ENCODE results near the gene BICD1. TPM values are rescaled to one million over a fixed set of nuclear protein-coding genes. Genes with fewer than 3 reads are reported as not detected.

Gene BICD1
- total RNA-seq = 3.5 and 6.9 TPM in 2 replicates

DNA sequence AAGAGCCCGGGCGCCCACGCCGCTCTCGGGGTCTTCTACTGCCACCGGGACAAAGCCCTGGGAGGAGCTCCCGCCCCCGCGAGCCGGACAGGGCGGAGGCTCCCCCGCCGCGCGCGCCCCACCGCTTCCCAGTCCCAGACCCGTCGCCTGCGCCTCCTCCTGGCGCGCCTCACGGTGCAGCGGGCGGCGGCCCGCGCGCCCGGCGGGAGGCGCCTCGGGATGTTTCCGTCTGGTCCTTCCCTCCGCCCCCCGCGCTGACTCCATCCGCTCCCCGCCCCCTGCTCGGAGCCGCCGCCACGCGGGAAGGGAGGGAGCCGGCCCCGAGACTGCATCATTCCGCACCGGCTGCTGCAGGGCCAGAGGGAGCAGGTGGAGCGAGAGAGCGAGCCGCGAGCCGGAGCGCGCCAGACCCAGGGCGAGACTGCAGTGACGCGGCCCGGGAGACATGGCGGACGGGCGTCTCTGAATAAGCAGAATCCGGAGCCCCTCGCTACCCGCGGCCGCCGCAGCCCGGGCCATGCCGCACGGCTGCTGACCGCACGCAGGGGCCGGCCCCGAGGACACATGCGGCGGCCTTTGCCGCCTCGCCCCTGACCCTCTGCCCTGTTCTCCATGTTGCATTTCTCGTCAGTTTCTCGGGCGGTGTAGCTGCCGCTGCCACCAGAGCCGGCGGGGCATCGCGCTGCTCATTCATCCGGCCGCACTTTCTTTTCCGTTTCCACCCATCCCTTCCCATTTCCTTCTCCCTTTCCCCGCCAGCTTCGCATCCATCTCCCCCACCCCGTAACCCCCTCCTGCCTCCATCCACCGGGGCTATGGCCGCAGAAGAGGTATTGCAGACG, at the start of gene BICD1:
Gene BICD1 (plus strand): TSS at position 331 of the 842 bp plus-strand sequence. CDS start 485 bp downstream, at position 816.

DNA sequence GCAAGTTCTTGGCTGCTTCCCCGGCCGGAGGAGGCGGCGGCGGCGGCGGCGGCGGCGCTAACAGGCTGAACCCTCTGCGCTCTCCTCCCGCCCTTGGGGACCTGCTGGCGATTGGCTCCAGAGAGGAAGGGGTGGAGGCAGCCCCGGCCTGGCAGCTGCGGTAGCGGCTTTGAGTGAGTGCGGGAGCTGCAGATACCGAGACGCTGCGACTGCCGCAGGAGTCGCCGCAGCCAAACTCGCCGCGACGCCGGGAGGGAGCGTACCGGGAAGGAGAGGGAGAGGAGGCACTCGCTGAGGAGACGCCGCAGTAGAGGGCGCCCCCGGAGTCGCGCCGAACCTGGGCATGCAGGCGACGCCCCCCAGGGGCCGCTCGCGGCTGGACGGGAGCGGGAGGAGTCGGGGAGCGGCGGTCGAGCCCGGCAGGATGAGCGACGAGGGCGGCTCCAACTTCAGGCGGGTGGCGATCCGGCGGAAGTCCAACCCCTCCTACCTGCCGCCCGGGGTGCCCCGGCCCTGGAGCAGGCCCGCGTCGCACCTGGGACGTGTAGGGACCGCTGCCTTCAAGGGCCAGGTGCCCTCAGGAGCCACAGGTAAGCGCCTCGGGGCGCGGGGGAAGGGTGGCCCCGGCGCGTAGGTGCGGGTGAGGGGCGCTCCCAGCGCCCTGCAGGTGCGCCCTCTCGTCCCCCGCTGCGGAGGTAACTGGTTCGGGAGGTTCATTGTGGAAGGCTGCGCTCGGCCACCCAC, 292.9 kb downstream of the BICD1 start, which contains the start of gene FGD4:
Gene FGD4 (plus strand): TSS at position 189 of the 744 bp plus-strand sequence.

Other genes starting within 250 kb of the BICD1 start
- 17.3 and 51.7 TPM in 2 replicates for gene RESF1, start 147.4 kb upstream of the BICD1 start, total RNA-seq

Measured in myometrial cell (primary cell).